GM12875 (cell line): Measurements from ENCODE around the gene KCNT2.
"Not testable (repeated sequence)": the region's sequence is repeated elsewhere in the genome, so short reads cannot be mapped to it uniquely, and the experiment has no call there.

Experiments
- H3K4me3 ChIP-seq: one replicate; pipeline ENCODE4 v1.5.1; 2011; ENCODE audit warnings: low read depth, low read length, control low read depth
- TF ChIP-seq, protein P1 (sequence below): IDR thresholded peaks from 2 replicates; pipeline ENCODE4 v1.5.1; 2011; ENCODE audit warnings: low read depth, mild to moderate bottlenecking, control low read depth, inconsistent platforms, low read length, moderate library complexity, borderline replicate concordance; ENCODE audit not compliant: insufficient read depth

Gene KCNT2

DNA sequence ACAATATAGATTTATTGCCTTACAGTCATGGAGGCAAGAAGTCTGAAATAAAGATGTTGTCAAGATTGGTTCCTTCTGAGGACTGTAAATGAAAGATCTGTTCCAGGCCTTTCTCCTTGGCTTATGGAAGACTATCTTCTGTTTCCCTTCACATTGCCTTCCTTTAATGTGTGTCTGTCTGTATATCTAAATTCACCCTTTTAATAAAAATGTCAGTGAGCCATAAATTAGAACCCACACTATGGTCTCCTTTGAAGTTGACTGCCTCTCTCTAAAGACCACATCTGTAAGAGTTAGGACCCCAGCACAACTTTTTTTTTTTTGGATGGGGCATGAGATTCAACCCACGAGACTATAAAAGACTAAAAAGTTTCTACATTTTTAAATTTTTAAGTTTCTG is 305.8 kb downstream of the KCNT2 start:
- H3K4me3 ChIP-seq, result no peak overlapping the region
- TF ChIP-seq, protein P1, sequence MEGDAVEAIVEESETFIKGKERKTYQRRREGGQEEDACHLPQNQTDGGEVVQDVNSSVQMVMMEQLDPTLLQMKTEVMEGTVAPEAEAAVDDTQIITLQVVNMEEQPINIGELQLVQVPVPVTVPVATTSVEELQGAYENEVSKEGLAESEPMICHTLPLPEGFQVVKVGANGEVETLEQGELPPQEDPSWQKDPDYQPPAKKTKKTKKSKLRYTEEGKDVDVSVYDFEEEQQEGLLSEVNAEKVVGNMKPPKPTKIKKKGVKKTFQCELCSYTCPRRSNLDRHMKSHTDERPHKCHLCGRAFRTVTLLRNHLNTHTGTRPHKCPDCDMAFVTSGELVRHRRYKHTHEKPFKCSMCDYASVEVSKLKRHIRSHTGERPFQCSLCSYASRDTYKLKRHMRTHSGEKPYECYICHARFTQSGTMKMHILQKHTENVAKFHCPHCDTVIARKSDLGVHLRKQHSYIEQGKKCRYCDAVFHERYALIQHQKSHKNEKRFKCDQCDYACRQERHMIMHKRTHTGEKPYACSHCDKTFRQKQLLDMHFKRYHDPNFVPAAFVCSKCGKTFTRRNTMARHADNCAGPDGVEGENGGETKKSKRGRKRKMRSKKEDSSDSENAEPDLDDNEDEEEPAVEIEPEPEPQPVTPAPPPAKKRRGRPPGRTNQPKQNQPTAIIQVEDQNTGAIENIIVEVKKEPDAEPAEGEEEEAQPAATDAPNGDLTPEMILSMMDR, result no peak

DNA sequence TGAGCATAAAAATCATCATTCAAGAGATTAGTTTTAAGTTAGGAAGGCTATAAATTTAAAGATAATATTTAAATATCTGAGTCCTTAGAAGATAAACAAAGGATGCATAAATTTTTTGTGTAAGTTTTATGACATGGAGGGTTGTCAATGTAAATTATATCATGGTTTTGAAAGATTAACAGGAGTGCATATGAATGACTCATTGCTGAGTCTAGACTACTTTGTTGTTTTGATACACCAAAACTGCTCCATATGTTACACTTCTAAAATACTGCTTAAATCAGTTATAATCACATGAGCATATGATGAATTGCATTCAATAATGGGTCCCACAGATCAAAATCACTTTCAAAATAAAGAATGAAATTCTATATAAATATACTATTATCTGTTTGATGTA is 312.5 kb downstream of the KCNT2 start:
- no peak overlapping the region for H3K4me3 ChIP-seq
- TF ChIP-seq, protein P1, result no peak

DNA sequence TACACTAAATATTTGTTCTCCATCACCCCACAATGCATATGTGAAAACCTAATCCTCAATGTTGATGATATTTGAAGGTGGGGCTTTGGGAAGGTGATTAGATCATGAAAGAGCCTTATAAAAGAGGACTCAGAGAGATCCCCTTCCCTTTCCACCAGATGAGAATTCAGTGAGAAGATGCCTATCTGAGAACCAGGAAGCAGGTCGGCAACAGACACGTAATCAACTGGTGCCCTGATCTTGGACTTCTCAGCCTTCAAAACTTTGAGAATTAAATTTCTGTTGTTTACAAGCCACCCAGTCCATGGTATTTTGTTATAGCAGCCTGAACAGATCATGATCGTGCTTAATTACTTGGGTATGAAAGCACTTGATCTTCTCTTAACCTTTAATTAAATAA is 329.4 kb downstream of the KCNT2 start:
- H3K4me3 ChIP-seq, result no peak overlapping the region
- TF ChIP-seq, protein P1, result no peak

DNA sequence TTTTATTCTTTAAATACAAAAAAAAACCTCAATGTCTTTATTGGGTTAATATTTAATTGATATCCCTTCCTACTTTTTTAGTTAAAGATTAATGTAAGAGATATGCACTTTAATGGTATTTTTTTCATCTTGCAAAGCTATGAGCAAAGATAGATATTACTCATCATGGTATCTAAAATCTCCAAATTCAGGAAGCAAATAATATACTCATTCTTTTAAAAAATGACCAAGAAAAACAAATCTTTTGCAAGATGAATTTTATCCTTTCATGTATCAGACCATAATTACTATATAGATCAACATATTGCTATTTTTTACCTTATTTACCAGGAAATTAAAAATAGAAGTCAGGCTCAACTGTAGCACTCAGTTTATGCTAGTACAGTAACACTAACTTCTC is 330.4 kb downstream of the KCNT2 start:
- no peak overlapping the region for H3K4me3 ChIP-seq
- TF ChIP-seq, protein P1, result no peak

DNA sequence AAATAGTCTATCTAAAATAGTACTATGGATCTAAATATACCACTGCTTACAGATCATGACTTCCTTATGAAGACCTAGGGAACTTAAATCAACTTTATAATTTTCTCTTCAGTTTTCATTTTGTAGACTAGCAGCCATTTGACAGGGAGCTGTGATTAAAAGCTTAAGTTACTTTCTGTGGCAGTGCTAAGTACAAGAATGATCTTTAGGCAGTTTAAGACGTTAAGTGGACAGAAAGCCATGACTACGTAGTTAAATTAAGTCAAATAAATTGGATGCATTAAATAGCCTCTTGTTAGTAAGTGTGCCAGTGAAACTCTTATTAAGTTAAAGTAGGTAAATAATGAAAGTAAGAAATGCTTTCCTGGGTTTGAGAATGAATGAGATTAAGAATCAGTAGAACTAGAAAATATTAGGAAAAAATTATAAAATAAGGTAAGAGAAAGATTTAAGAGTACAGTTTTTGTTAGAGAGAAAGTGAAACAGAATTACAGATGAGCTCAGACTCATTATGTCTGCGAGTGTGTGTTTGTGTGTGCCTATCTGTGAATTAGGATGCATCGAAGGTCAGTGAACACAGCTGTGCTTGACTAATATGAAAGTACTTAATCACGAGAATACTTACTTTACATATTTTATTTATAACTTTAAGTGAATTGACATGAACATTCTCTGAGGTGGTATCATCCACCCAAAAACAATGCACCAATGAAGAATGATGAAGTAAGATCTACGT is 336.9 kb downstream of the KCNT2 start:
- no peak overlapping the region for H3K4me3 ChIP-seq
- TF ChIP-seq, protein P1, result no peak

DNA sequence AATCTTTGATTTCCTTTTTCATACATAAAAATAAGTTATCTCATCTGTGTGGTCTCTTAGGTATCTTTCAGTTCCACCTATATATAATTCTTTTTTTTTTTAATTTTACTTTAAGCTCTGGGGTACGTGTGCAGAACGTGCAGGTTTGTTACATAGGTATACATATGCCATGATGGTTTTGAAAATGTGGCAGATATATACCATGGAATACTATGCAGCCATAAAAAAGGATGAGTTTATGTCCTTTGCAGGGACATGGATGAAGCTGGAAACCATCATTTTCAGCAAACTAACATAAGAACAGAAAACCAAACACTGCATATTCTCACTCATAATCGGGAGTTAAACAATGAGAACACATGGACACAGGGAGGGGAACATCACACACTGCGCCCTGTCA is 345.2 kb downstream of the KCNT2 start:
- not testable (repeated sequence) for H3K4me3 ChIP-seq

DNA sequence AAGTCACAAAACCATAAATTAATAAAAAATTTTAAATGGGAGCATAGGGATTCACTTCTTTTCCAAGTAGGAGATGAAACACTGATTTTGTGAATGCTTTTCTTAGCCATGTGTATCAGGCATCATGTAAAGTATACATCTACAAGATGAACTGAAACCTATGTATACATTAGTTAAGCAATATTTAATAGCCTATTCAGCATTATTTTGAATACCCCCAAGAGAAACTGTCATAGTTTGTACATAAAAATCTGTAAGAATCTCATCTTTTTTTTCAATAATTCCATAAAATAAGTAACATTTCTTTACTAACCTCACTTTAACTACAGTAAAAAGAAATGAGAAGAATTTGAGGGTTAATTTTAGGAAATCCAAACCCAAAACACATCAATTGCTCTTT is 348.0 kb downstream of the KCNT2 start:
- TF ChIP-seq, protein P1, result no peak
- H3K4me3 ChIP-seq, result no peak overlapping the region
